DOHH2 (cell line): ENCODE results near the gene DKKL1.

ENCODE experiments used
- H3F3A ChIP-seq: fragments of 200-600 bp; sonication (generic), shearing (Covaris generic); 2 replicates; pipeline ENCODE4 v1.6.0; 2016; ENCODE audit warnings: antibody characterized with exemption, mild to moderate bottlenecking; ENCODE audit not compliant: control insufficient read depth, insufficient read depth
- H3K27ac ChIP-seq: fragments of 200-600 bp; sonication (generic); 2 replicates; pipeline ENCODE4 v1.5.1; 2014; ENCODE audit warnings: low read depth, mild to moderate bottlenecking, low read length, moderate library complexity
- H3K27me3 ChIP-seq: fragments of 200-600 bp; sonication (generic); 2 replicates; pipeline ENCODE4 v1.6.1; 2014; ENCODE audit warnings: mild to moderate bottlenecking, low read length, mixed read lengths; ENCODE audit not compliant: control insufficient read depth
- H3K36me3 ChIP-seq: fragments of 200-600 bp; sonication (generic); 2 replicates; pipeline ENCODE4 v1.6.1; 2014; ENCODE audit warnings: mild to moderate bottlenecking, low read length, moderate library complexity, mixed read lengths; ENCODE audit not compliant: control insufficient read depth
- H3K4me1 ChIP-seq: fragments of 200-600 bp; sonication (generic); 2 replicates; pipeline ENCODE4 v1.6.1; 2014; ENCODE audit warnings: mild to moderate bottlenecking, low read length, mixed read lengths; ENCODE audit not compliant: control insufficient read depth
- H3K4me2 ChIP-seq: fragments of 200-600 bp; sonication (generic); 2 replicates; pipeline ENCODE4 v1.6.0; 2014; ENCODE audit warnings: mild to moderate bottlenecking, low read length, moderate library complexity
- H3K4me3 ChIP-seq: fragments of 200-600 bp; sonication (generic); 2 replicates; pipeline ENCODE4 v1.5.1; 2014; ENCODE audit warnings: mild to moderate bottlenecking, low read length, mixed read lengths
- H3K79me2 ChIP-seq: fragments of 200-600 bp; sonication (generic); 2 replicates; pipeline ENCODE4 v1.6.1; 2014; ENCODE audit warnings: mild to moderate bottlenecking, low read length, mixed read lengths; ENCODE audit not compliant: control insufficient read depth
- H3K9me2 ChIP-seq: fragments of 200-600 bp; sonication (generic); replicated peaks from 2 replicates; pipeline ENCODE4 v1.6.1; 2014; ENCODE audit warnings: mild to moderate bottlenecking, low read length, mixed read lengths; ENCODE audit not compliant: control insufficient read depth
- H3K9me3 ChIP-seq: fragments of 200-600 bp; sonication (generic); 2 replicates; pipeline ENCODE4 v1.6.1; 2014; ENCODE audit warnings: antibody characterized with exemption, low read length, mixed read lengths; ENCODE audit not compliant: control insufficient read depth, insufficient read depth
- H4K20me1 ChIP-seq: fragments of 200-600 bp; sonication (generic); 2 replicates; pipeline ENCODE4 v1.6.0; 2014; ENCODE audit warnings: low read depth, mild to moderate bottlenecking, antibody characterized with exemption, low read length, moderate library complexity; ENCODE audit not compliant: control insufficient read depth, insufficient read depth
- CTCF ChIP-seq: fragments of 200-600 bp; sonication (generic); IDR thresholded peaks from one replicate; pipeline ENCODE4 v1.5.1; 2014; ENCODE audit warnings: antibody characterized with exemption, mild to moderate bottlenecking, low read depth, low read length; ENCODE audit not compliant: poor library complexity, severe bottlenecking
- EZH2phosphoT487 ChIP-seq: fragments of 200-600 bp; sonication (generic); IDR thresholded peaks from 2 replicates; pipeline ENCODE4 v1.6.1; 2017; ENCODE audit warnings: borderline replicate concordance, mild to moderate bottlenecking, antibody characterized with exemption, low read length, moderate library complexity, mixed read lengths

DKKL1 gene

GRCh38 chr19:49363268-49364082 is at the start of gene DKKL1:
Gene DKKL1, plus strand, starts transcription at chr19:49363877. Its CDS starts 122 bp downstream, at chr19:49363999.
- H3F3A ChIP-seq: peaks cover 8% of the 10 kb centered on the region
- TF ChIP-seq EZH2phosphoT487: 0 out of 2 replicates have a peak, but pooled peaks have one; percentile 52
- no peak for TF ChIP-seq CTCF
- H3K27me3 ChIP-seq: peaks cover 46% of the 10 kb centered on the region
- no peaks in the 10 kb centered on the region for H3K79me2 ChIP-seq
- no peaks in the 10 kb centered on the region for H4K20me1 ChIP-seq
- H3K9me2 ChIP-seq: no peaks in the 10 kb centered on the region
- H3K9me3 ChIP-seq: no peaks in the 10 kb centered on the region
- peaks cover 32% of the 10 kb centered on the region for H3K4me1 ChIP-seq
- no peak within 1 kb of the TSS for H3K27ac ChIP-seq
- H3K36me3 ChIP-seq: no peaks in the 10 kb centered on the region
- peak within 1 kb of the TSS; percentile 56 for H3K4me2 ChIP-seq
- peak within 1 kb of the TSS; percentile 46 for H3K4me3 ChIP-seq

DNA sequence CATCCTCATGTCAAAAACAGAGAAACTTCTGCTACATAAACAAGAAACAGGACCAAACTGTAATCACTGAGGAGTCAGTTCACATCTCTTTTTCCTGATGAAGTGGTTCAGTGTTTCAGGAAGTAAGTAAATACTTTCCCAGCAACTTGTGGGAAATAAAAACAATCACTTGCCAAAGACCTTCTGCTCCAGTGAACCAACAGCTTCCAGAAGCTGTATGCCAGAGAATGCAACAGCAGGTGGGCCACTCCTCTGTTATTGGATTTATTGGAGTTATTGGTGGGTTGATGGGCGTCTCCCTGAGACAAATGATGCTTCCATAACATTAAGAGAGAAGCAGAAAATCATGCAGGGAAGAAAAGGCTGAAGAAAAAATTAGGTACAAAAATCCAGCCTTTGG is 48.6 kb upstream of the DKKL1 start:
- Histone ChIP-seq H3K27ac (no peak overlapping the region), H3K4me2 (peak overlapping the region; percentile 49), H3K4me3 (peak overlapping the region; percentile 31), H3K27me3 (no peaks in the 10 kb centered on the region), H3K4me1 (peaks cover 60% of the 10 kb centered on the region), H3F3A (peaks cover 10% of the 10 kb centered on the region), H3K79me2 (peaks cover 17% of the 10 kb centered on the region), H4K20me1 (no peaks in the 10 kb centered on the region), H3K9me2 (no peaks in the 10 kb centered on the region), H3K36me3 (peaks cover 20% of the 10 kb centered on the region), H3K9me3 (peaks cover 10% of the 10 kb centered on the region; the same call in 1 of the 2 replicates)
- no peak for TF ChIP-seq EZH2phosphoT487

- H3K27me3 ChIP-seq: no peaks in the 10 kb centered on the region
- peaks cover 48% of the 10 kb centered on the region for H3K4me1 ChIP-seq
- H3K27ac ChIP-seq: peak overlapping the region; percentile 36
- H3F3A ChIP-seq: peaks cover 15% of the 10 kb centered on the region
- H3K4me3 ChIP-seq: peak overlapping the region; percentile 11
- H3K36me3 ChIP-seq: peaks cover 9% of the 10 kb centered on the region
- H3K9me2 ChIP-seq: no peaks in the 10 kb centered on the region
- peak overlapping the region; percentile 59 for H3K4me2 ChIP-seq
- peaks cover 17% of the 10 kb centered on the region for H3K79me2 ChIP-seq
- H3K9me3 ChIP-seq: peaks cover 10% of the 10 kb centered on the region; the same call in 1 of the 2 replicates
- TF ChIP-seq CTCF (no peak), EZH2phosphoT487 (no peak)
- H4K20me1 ChIP-seq: no peaks in the 10 kb centered on the region
These were observed 47.4 kb upstream of the DKKL1 start for GRCh38 chr19:49316284-49316683.

- Histone ChIP-seq H3K36me3 (peaks cover 23% of the 10 kb centered on the region), H3K4me1 (peaks cover 32% of the 10 kb centered on the region), H3K27ac (no peak overlapping the region), H3F3A (peaks cover 20% of the 10 kb centered on the region), H4K20me1 (no peaks in the 10 kb centered on the region), H3K9me2 (no peaks in the 10 kb centered on the region), H3K4me2 (no peak overlapping the region), H3K79me2 (peaks cover 19% of the 10 kb centered on the region), H3K4me3 (no peak overlapping the region), H3K27me3 (no peaks in the 10 kb centered on the region), H3K9me3 (peaks cover 13% of the 10 kb centered on the region)
- TF ChIP-seq EZH2phosphoT487 (no peak), CTCF (no peak)
These were observed 45.4 kb upstream of the DKKL1 start for GRCh38 chr19:49318296-49318695.
